GM21528 (cell line): ENCODE data around the gene CYFIP2.
"Not testable (repeated sequence)": the region's sequence is repeated elsewhere in the genome, so short reads cannot be mapped to it uniquely, and the experiment has no call there.

Experiments
- ATAC-seq: cut with Tn5 transposase; IDR thresholded peaks from one replicate; pipeline ENCODE4 v1.9.1; 2021; ENCODE audit warnings: mild to moderate bottlenecking, moderate library complexity; ENCODE audit not compliant: unreplicated experiment, low FRiP score

CYFIP2 gene

GRCh38 chr5:157265714-157266285 is at the start of gene CYFIP2:
CYFIP2 (plus strand) TSS chr5:157266123; CDS start chr5:157285362, 19,239 bp downstream.
- ATAC-seq = peak; percentile 85

- ATAC-seq = no peak
Observed at GRCh38 chr5:157216391-157217142, 49.4 kb upstream of the CYFIP2 start.

GRCh38 chr5:157217289-157218024 is 48.5 kb upstream of the CYFIP2 start:
- ATAC-seq = no peak

- peak; percentile 51 for ATAC-seq
Observed at GRCh38 chr5:157219491-157220271, 46.2 kb upstream of the CYFIP2 start.

GRCh38 chr5:157221959-157222358 is 44.0 kb upstream of the CYFIP2 start:
- ATAC-seq = no peak

GRCh38 chr5:157222506-157223230 is 43.3 kb upstream of the CYFIP2 start:
- no peak for ATAC-seq

- no peak for ATAC-seq
Observed at GRCh38 chr5:157225469-157226422, 40.2 kb upstream of the CYFIP2 start.

GRCh38 chr5:157230610-157231009 is 35.3 kb upstream of the CYFIP2 start:
- ATAC-seq = no peak

GRCh38 chr5:157232706-157233105 is 33.2 kb upstream of the CYFIP2 start:
- no peak for ATAC-seq

- no peak for ATAC-seq
Observed at GRCh38 chr5:157233515-157233914, 32.4 kb upstream of the CYFIP2 start.

GRCh38 chr5:157236423-157236822 is 29.5 kb upstream of the CYFIP2 start:
- ATAC-seq = no peak

- no peak for ATAC-seq
Observed at GRCh38 chr5:157241483-157241882, 24.4 kb upstream of the CYFIP2 start.

GRCh38 chr5:157244704-157245103 is 21.2 kb upstream of the CYFIP2 start:
- ATAC-seq = not testable (repeated sequence)

- no peak for ATAC-seq
Observed at GRCh38 chr5:157245476-157245875, 20.4 kb upstream of the CYFIP2 start.

- no peak for ATAC-seq
Observed at GRCh38 chr5:157245886-157246285, 20.0 kb upstream of the CYFIP2 start.

- ATAC-seq = no peak
Observed at GRCh38 chr5:157247267-157247666, 18.7 kb upstream of the CYFIP2 start.

GRCh38 chr5:157248821-157249470 is 17.0 kb upstream of the CYFIP2 start:
- ATAC-seq = no peak

GRCh38 chr5:157252711-157253465 is 13.0 kb upstream of the CYFIP2 start:
- peak; percentile 84 for ATAC-seq
